Measurements from ENCODE around the gene CCIN.

- TF ChIP-seq MAFF (IDR thresholded peaks at IDR 0.05; ENCODE audit: low read length), result no peak
- TF ChIP-seq CBX1 (IDR thresholded peaks at IDR 0.05; ENCODE audit: low read depth), result no peak
- TF ChIP-seq PRPF4 (IDR thresholded peaks at IDR 0.05; ENCODE audit: insufficient read depth, low read depth, low read length, poor library complexity, severe bottlenecking), result no peak
These were observed 15.4 kb upstream of the CCIN start for GRCh38 chr9:36153746-36154145.

Data from K562 (cell line).